Chondrocyte (in vitro differentiated cells): ENCODE measurements around the gene MTFR1L. TPM values are rescaled to one million over a fixed set of nuclear protein-coding genes. Genes with fewer than 3 reads are reported as not detected.

Source experiments
- DNase-seq: peaks from one replicate; pipeline ENCODE4 v3.0.0; 2021; ENCODE audit warnings: mixed read lengths, low spot score
- H3K27ac Mint-ChIP-seq: one replicate; pipeline ENCODE4 v1.8.0; 2021; ENCODE audit warnings: mild to moderate bottlenecking, moderate library complexity, mixed read lengths; ENCODE audit not compliant: unreplicated experiment
- H3K27me3 Mint-ChIP-seq: 2 replicates; pipeline ENCODE4 v1.8.0; 2021; ENCODE audit warnings: low read depth, mixed read lengths
- H3K36me3 Mint-ChIP-seq: 2 replicates; pipeline ENCODE4 v1.8.0; 2021; ENCODE audit warnings: low read depth, mixed read lengths
- H3K4me1 Mint-ChIP-seq: 2 replicates; pipeline ENCODE4 v1.8.0; 2021; ENCODE audit warnings: low read depth, mild to moderate bottlenecking, mixed read lengths
- H3K4me3 Mint-ChIP-seq: one replicate; pipeline ENCODE4 v1.8.0; 2021; ENCODE audit warnings: mild to moderate bottlenecking, moderate library complexity, mixed read lengths; ENCODE audit not compliant: unreplicated experiment
- H3K9me3 Mint-ChIP-seq: 2 replicates; pipeline ENCODE4 v1.8.0; 2021; ENCODE audit warnings: low read depth, mixed read lengths
- total RNA-seq: library from RNA; stranded (reverse); gene quantifications from 3 replicates; pipeline ENCODE4 v1.2.1, GENCODE V29; 2021
- TF ChIP-seq, protein P1 (sequence below): fragments of 200-600 bp; sonication (generic); IDR thresholded peaks from 2 replicates; pipeline ENCODE4 v1.5.0; 2021; ENCODE audit warnings: antibody characterized with exemption, mild to moderate bottlenecking, moderate library complexity

The MTFR1L gene
- total RNA-seq, 1 donor from 2014 or later: 51.2 TPM

DNA sequence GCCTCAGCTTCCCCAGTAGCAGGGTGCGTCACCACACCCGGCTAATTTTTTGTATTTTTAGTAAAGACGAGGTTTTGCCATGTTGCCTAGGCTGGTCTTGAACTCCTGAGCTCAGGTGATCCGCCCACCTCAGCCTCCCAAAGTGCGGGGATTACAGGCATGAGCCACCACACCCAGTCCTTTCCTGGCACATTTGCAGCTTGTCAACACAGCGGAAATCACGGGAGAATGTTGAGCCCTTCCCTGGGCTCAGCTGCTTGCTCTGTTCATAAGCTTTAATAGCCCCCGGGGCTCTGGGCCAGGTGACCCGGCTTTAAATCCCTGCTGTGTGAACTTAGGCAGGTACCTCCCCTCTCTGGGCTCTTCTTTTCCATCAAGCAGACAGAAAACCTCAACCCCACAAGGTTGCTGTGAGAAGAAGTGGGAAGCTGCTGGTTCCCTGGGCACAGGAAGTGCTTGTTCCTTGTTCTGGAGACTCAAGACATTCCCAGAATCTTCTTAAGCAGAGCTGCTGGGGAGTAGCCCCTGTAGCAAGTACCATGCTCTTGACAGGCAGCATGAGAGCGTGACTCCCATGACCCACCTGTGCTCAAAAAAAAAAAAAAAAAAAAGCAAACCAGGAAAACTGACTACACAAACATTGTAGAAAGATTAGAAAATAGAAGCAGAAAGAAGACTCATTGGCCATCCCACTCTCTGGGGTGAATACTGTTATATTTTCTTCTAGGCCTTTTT lies 34.3 kb upstream of the MTFR1L start:
- H3K27ac Mint-ChIP-seq: no peak overlapping the region
- TF ChIP-seq, protein P1, sequence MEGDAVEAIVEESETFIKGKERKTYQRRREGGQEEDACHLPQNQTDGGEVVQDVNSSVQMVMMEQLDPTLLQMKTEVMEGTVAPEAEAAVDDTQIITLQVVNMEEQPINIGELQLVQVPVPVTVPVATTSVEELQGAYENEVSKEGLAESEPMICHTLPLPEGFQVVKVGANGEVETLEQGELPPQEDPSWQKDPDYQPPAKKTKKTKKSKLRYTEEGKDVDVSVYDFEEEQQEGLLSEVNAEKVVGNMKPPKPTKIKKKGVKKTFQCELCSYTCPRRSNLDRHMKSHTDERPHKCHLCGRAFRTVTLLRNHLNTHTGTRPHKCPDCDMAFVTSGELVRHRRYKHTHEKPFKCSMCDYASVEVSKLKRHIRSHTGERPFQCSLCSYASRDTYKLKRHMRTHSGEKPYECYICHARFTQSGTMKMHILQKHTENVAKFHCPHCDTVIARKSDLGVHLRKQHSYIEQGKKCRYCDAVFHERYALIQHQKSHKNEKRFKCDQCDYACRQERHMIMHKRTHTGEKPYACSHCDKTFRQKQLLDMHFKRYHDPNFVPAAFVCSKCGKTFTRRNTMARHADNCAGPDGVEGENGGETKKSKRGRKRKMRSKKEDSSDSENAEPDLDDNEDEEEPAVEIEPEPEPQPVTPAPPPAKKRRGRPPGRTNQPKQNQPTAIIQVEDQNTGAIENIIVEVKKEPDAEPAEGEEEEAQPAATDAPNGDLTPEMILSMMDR: no peak
- H3K4me1 Mint-ChIP-seq: peaks cover 32% of the 10 kb centered on the region
- H3K9me3 Mint-ChIP-seq: no peaks in the 10 kb centered on the region
- no peaks in the 10 kb centered on the region for H3K36me3 Mint-ChIP-seq
- no peak for DNase-seq
- H3K4me3 Mint-ChIP-seq: no peak overlapping the region
- H3K27me3 Mint-ChIP-seq: no peaks in the 10 kb centered on the region

DNA sequence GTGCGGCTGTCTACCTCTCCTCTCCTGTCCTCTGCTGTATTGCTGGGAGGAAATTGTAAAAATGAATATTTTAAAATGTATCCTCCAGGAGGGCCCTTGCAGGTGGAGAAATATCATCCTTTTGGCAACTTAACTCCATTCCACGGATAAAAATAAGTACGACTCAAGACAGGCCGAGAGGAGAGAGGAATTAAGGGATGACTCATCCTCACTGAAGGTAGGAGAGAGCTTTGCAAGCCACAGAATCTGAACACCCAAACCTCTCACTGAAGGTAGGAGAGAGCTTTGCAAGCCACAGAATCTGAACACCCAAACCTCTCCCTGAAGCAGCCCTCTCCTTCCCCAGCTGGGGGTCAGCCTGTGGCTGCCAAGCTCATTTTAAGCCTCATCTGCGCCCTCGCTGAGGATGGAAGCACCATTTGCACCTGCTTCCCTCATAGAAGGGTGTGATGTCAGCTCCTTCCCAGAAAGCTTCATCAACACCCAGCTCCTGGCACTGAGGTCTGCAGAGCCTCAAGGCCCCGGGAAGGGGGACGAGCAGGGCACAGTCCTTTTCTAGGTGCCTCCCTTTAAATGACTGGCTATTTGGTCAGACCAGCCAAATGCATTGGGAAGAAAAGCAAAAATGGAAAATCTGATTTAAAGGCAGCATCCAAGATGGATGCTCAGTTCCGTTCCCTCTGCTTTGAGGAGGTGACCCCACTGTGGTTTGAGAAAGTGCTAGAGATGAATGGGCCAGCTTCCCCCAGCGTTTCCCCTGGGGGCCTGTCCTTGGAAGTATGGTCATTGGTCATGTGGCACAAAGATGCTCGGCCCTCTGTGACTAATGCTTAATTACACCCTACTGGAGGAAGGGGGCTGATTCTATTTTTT lies 32.6 kb upstream of the MTFR1L start:
- peaks cover 31% of the 10 kb centered on the region for H3K4me1 Mint-ChIP-seq
- DNase-seq: no peak
- H3K27ac Mint-ChIP-seq: peak overlapping the region; percentile 20
- H3K4me3 Mint-ChIP-seq: no peak overlapping the region
- H3K9me3 Mint-ChIP-seq: no peaks in the 10 kb centered on the region
- no peaks in the 10 kb centered on the region for H3K36me3 Mint-ChIP-seq
- no peaks in the 10 kb centered on the region for H3K27me3 Mint-ChIP-seq
- TF ChIP-seq, protein P1: no peak

DNA sequence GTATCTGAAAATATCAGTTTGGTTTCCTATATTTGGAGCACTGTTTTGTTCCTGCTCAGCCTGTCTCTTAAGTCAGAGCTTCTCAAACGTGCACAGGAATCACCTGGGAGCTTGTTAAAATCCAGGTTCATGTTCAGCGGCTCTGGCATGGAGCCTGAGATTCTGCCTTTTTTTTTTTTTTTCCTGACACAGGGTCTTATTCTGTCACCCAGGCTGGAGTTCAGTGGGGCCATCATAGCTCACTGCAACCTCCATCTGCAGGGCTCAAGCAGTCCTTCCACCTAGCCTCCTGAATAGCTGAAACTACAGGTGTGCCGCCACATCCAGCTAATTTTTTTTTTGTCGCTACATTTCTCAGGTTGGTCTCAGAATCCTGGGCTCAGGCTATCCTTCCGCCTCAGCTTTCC lies 32.0 kb upstream of the MTFR1L start:
- H3K4me1 Mint-ChIP-seq: peaks cover 31% of the 10 kb centered on the region
- no peaks in the 10 kb centered on the region for H3K27me3 Mint-ChIP-seq
- TF ChIP-seq, protein P1: no peak
- no peak overlapping the region for H3K27ac Mint-ChIP-seq
- no peak for DNase-seq
- H3K9me3 Mint-ChIP-seq: no peaks in the 10 kb centered on the region
- no peaks in the 10 kb centered on the region for H3K36me3 Mint-ChIP-seq
- H3K4me3 Mint-ChIP-seq: no peak overlapping the region

DNA sequence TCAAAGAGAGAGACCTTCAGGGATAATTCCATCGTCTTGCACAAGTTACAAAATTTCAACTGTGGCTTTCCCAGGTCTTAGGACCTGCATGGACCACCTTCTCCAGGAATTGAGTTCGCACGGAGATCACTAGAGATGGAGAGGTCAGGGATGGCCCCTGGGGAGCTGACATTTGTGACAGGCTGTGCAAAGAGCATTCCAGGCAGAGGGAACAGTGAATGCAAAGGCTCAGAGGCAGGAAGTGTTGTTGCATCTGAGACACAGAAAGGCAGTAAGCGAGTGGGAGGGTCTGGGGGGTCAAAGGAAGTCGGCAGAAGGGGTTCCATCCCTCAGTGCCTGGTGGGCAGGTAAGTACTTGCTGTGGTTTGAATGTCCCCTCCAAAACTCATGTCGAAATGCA lies 29.3 kb upstream of the MTFR1L start:
- DNase-seq: no peak
- no peaks in the 10 kb centered on the region for H3K36me3 Mint-ChIP-seq
- TF ChIP-seq, protein P1: no peak
- H3K9me3 Mint-ChIP-seq: no peaks in the 10 kb centered on the region
- H3K4me1 Mint-ChIP-seq: peaks cover 37% of the 10 kb centered on the region
- H3K4me3 Mint-ChIP-seq: no peak overlapping the region
- no peak overlapping the region for H3K27ac Mint-ChIP-seq
- no peaks in the 10 kb centered on the region for H3K27me3 Mint-ChIP-seq

DNA sequence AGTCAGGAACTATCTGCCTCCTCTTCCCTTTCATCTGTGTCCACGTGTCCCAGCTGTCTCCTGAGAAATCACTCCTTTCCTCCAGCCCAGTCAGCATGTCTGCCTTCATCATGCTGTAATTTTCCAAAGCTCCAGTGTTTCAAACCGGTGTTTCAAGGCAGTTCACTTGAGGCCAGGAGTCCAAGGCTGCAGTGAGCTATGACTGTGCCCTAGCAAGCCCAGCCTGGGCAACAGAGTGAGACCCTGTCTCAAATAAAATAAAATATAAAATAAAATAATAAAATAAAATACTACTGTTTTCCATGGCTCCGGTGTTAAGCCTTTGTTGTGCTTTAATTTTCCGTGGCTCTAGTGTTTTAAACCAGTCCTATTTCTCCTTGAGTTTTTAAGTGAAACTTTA lies 27.6 kb upstream of the MTFR1L start:
- no peaks in the 10 kb centered on the region for H3K27me3 Mint-ChIP-seq
- peaks cover 37% of the 10 kb centered on the region for H3K4me1 Mint-ChIP-seq
- no peaks in the 10 kb centered on the region for H3K9me3 Mint-ChIP-seq
- H3K36me3 Mint-ChIP-seq: no peaks in the 10 kb centered on the region
- no peak overlapping the region for H3K4me3 Mint-ChIP-seq
- TF ChIP-seq, protein P1: no peak
- no peak overlapping the region for H3K27ac Mint-ChIP-seq
- DNase-seq: no peak
